ENCODE measurements around the gene KLHL6.

DNA sequence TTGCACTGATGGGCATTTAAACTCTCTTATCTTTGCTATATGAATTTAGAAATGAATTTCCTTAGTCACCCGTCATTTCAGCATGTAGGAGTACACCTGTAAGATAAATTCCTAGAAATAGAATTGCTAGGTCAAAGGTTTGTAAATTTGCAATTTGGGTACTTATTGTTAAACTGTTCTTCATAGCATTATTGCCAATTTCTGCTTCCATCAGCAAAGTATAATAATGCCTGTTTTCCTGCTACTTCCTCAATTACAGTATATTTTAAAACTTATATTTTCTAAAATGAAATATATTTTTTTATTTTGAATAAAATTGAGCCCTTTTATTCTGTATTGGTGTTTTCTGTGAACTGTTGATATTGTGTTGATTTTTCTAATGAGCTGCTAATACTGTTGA lies 110.8 kb downstream of the KLHL6 start:
- TF ChIP-seq, protein P1, sequence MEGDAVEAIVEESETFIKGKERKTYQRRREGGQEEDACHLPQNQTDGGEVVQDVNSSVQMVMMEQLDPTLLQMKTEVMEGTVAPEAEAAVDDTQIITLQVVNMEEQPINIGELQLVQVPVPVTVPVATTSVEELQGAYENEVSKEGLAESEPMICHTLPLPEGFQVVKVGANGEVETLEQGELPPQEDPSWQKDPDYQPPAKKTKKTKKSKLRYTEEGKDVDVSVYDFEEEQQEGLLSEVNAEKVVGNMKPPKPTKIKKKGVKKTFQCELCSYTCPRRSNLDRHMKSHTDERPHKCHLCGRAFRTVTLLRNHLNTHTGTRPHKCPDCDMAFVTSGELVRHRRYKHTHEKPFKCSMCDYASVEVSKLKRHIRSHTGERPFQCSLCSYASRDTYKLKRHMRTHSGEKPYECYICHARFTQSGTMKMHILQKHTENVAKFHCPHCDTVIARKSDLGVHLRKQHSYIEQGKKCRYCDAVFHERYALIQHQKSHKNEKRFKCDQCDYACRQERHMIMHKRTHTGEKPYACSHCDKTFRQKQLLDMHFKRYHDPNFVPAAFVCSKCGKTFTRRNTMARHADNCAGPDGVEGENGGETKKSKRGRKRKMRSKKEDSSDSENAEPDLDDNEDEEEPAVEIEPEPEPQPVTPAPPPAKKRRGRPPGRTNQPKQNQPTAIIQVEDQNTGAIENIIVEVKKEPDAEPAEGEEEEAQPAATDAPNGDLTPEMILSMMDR (IDR thresholded peaks at IDR 0.05) = no peak
- no peak for TF ChIP-seq EP300 (IDR thresholded peaks at IDR 0.05)
- no peak for TF ChIP-seq POLR2AphosphoS5 (IDR thresholded peaks at IDR 0.05)
- TF ChIP-seq POLR2A (IDR thresholded peaks at IDR 0.05) = no peak

Measured in suprapubic skin (tissue), 4 donors.